ENCODE results near the gene ADRA2A.

DNA sequence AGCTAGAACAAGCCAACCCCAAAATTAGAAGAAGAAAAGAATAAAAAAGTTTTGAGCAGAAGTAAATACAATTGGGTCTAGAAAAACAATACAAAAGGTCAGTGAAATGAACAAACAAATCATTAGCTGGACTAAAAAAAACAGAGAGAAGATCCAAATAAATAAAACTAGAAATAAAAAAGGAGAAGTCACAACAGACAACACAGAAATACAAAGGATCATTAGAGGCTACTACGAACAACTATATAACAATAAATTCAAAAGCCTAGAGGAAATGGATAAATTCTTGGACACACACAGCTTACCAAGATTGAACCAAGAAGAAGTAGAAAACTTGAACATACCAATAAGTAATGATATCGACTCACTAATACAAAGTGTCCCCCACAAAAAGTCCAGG, 13.4 kb upstream of the ADRA2A start:
- TF ChIP-seq, protein P1, sequence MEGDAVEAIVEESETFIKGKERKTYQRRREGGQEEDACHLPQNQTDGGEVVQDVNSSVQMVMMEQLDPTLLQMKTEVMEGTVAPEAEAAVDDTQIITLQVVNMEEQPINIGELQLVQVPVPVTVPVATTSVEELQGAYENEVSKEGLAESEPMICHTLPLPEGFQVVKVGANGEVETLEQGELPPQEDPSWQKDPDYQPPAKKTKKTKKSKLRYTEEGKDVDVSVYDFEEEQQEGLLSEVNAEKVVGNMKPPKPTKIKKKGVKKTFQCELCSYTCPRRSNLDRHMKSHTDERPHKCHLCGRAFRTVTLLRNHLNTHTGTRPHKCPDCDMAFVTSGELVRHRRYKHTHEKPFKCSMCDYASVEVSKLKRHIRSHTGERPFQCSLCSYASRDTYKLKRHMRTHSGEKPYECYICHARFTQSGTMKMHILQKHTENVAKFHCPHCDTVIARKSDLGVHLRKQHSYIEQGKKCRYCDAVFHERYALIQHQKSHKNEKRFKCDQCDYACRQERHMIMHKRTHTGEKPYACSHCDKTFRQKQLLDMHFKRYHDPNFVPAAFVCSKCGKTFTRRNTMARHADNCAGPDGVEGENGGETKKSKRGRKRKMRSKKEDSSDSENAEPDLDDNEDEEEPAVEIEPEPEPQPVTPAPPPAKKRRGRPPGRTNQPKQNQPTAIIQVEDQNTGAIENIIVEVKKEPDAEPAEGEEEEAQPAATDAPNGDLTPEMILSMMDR (optimal IDR thresholded peaks at IDR 0.05 in 1 of 3, IDR thresholded peaks at IDR 0.05 in 1 of 3, conservative IDR thresholded peaks at IDR 0.05 in 1 of 3; ENCODE audit: extremely low read depth in 1 of 3, insufficient read depth in 2 of 3, low read length in 3 of 3): no peak
- TF ChIP-seq EZH2 (IDR thresholded peaks at IDR 0.05; ENCODE audit: low read length): no peak
